GM19240 (cell line): Measurements from ENCODE around the gene ANAPC15.

Experiments used
- DNase-seq: peaks from one replicate; pipeline ENCODE4 v3.0.0; 2011; ENCODE audit warnings: low spot score; ENCODE audit not compliant: insufficient read length

Gene ANAPC15

GRCh38 chr11:72085621-72086351 lies 26.7 kb downstream of the ANAPC15 start:
- no peak for DNase-seq

GRCh38 chr11:72084965-72085364 lies 27.5 kb downstream of the ANAPC15 start:
- no peak for DNase-seq

GRCh38 chr11:72084076-72084475 lies 28.4 kb downstream of the ANAPC15 start:
- no peak for DNase-seq

DNA sequence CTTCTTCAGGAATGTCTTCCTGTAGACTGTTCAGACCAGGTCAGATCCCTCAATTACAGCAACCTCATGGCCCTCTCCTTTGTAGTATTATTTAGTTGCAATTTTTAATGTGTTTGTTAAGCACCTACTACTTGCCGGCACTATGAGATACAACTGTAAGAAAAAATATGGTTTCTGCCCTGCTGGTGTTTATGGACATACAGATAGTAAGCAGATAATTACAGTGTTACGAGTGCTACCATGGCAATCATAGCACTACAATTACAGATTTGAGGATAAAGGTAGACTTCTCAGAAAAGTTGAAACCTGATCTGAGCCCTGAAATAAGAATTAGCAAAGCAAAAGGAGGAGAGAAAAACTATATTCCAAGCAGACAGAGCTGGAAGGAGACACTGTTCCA lies 29.1 kb downstream of the ANAPC15 start:
- DNase-seq: no peak

- no peak for DNase-seq
Observed at GRCh38 chr11:72081821-72082453, 30.6 kb downstream of the ANAPC15 start.

GRCh38 chr11:72081184-72081644 lies 31.3 kb downstream of the ANAPC15 start:
- DNase-seq: no peak

DNA sequence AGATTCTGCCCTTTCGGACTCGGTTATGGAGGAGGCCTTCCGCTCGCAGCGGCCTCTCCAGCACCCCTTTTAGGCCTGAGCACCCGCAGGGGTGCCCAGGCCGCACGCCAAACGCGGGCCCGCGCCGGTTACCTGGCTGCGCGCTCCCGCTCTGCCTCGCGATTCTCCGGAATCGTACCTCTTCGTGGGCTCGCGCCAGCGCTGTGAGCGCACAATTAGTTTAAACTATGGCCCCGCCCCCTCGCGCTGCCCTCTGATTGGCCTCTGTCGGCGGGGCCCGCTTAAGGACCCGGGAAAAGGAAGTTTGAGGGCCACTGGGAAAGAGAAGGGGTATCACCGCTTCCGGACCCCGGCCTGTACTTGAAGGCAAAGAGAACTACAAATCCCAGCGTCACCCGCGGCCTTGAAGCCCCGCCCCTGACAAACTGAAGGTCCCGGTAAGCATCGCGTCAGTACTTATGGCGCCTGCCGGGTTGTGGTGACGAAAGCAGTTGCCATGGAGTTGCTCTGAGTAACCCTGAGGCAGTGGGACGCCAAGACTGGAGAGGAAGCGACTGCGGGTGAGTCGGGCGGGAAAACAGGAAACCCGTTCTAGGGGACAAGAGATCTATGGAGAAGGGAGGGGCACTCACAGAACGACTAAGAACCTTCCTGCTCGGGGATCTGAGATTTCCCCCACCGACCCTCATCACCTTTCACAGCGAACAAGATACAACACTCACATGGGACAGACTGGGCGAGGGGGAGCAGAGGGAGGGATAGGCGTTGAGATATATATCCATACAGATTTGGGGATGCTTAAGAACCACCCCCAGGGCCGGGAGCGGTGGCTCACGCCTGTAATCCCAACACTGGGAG lies 31.9 kb downstream of the ANAPC15 start, which contains the start of the genes LRRC51 and NUMA1:
Gene LRRC51 (plus strand): TSS at position 525 of the 858 bp plus-strand sequence. CDS start 8,234 bp downstream, outside the sequence.
Gene NUMA1 (minus strand): TSS at position 217 of the 858 bp plus-strand sequence. CDS start 44,599 bp downstream, outside the sequence.
- DNase-seq: peak; percentile 64

DNA sequence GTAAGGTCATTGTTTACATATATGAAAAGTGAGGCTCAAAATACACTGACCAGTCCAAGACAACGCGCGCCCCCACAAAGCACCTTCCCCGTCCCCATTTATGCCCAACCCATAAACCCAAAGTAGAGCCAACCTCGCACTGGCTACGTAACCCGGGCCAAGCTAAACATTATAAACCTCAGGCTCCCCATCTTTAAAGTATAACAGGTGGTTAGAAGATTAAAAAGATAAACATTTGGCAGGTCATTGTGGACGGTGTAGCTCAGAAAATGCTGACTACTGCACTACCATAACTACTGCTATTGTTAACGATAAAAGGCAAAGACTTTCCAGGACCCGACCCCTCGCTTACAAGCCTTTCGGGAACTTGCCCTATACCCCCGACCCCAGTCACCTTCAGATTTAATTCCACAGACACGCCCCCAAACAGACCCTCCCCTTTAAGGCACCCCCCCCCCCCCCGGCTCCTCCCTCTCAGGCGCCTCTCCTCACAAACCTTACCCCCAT lies 32.6 kb downstream of the ANAPC15 start:
- no peak for DNase-seq

DNA sequence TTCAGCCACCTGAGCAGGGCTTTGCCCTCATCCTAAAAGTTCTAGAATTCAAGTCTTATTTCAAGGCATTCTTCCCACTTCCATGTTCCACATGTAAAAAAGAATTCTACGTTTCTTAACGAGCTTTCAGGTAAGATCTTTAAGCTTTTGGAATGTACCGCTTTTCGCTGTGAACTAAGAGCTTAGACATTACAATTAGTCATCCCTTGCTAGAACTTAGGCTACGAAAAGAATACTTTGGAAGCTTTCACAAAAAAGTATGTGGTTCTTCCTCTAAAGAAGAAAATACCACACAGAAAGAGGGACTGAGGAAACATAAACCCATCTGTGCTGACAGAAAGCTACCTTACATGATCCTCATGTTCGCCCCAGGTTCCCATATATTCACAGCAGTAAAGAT lies 34.0 kb downstream of the ANAPC15 start:
- DNase-seq: no peak

- DNase-seq: no peak
Observed at GRCh38 chr11:72075756-72076155, 36.7 kb downstream of the ANAPC15 start.

DNA sequence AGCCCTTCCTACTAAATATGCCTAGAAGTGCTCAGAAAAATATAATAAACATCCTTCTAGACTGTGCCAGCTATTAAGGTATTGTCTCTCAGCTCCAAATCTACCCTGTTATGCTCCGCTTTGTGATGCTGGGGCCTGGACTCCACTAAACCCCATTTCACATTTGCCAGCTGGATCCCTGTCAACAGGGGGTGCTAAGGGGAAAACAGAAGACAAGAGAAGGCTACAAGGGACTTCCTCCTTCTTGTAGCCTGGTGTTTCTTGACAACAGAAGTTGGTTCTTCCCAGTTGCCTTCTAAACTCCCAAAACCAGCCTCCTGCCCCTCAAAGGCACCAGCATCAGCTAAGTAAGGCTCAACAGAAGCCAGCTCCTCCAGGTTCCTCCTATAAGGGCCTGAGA lies 37.4 kb downstream of the ANAPC15 start:
- DNase-seq: no peak

GRCh38 chr11:72072348-72072747 lies 40.1 kb downstream of the ANAPC15 start:
- DNase-seq: no peak

GRCh38 chr11:72070491-72070890 lies 42.0 kb downstream of the ANAPC15 start:
- DNase-seq: no peak

GRCh38 chr11:72069787-72070251 lies 42.7 kb downstream of the ANAPC15 start:
- no peak for DNase-seq

- DNase-seq: no peak
Observed at GRCh38 chr11:72069200-72069599, 43.3 kb downstream of the ANAPC15 start.

GRCh38 chr11:72067676-72068075 lies 44.8 kb downstream of the ANAPC15 start:
- DNase-seq: no peak

- no peak for DNase-seq
Observed at GRCh38 chr11:72067266-72067665, 45.2 kb downstream of the ANAPC15 start.

DNA sequence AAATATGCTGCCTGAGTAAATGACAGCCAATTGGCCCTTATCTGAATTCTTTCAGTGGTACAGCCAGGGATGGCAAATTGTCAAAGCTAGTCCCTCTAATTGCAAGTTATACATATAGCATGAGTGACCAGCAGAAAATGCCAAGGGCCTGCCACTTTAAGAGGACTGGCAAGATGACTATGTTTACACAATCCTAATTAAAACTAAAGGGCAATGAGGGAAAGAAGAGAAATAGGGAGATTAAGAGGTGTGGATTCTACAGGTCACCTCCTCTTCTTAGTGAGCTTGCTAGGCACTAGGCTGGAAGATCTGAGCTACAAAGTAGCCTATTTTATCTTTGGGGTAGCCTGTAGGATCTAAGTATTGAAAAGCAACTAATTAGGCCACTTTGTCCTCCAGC lies 45.6 kb downstream of the ANAPC15 start:
- no peak for DNase-seq

DNA sequence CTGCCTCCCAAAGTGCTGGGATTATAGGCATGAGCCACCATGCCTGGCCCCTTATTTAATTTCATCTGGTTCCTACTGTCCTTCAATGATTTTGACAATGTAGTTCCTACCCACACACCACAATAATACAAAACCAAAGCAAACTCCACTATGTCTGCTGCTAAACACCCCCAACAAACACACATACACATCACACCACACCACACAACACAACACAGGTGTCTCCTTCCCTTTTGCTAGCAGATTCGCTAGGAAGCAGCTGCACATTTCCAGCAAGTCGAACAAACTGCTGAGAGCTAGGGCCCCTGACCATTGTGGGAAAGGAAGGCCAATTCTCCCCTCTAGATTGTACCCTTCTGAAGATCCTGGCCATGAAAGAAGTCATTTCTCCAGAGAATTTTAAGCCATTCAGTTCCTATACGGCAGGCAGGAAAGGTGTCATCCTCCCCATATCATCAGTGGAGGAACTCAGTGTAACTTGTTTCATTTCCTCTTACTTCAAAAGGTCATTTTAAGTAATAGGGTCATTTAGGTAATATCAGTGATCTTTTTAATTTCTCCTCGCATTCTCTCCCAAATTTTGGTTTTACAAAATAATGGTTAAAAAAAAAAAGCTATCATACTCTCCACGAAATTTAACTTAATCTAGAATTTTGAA lies 50.6 kb downstream of the ANAPC15 start:
- DNase-seq: no peak
